A549 (cell line): ENCODE measurements around the gene DUSP19. TPM values are rescaled to one million over a fixed set of nuclear protein-coding genes. Genes with fewer than 3 reads are reported as not detected.

ENCODE experiments used
- ATAC-seq, 2 experiments: fragments of 200-7000 bp in 1 of 2; fragments of >200 bp in 1 of 2; cut with Nextera tagmentation in 1 of 2; cut with Tn5 transposase in 1 of 2; 3 replicates each; pipeline versions ENCODE4 v1.8.0 to v1.9.1; 2018 to 2020; ENCODE audit warnings: mild to moderate bottlenecking in 1 of 2, moderate library complexity in 1 of 2
- CTCF ChIA-PET: fragments of 300-600 bp; sonication (Branson Sonifier 250); formaldehyde crosslinking; extraction: SDS; loops from one replicate; lab custom pipeline; 2021; ENCODE audit warnings: antibody characterized with exemption, inconsistent platforms; lab: Yijun Ruan, JAX
- POLR2A ChIA-PET: fragments of 350-600 bp; formaldehyde crosslinking; extraction: SDS; loops from one replicate; lab custom pipeline; 2021; ENCODE audit warnings: antibody characterized with exemption, inconsistent platforms; lab: Yijun Ruan, JAX
- DNase-seq, 2 experiments: peaks; one replicate each; pipeline versions ENCODE4 v3.0.0 to v3.0.0-alpha.2; 2011 to 2016; ENCODE audit warnings: low read depth in 1 of 2, low spot score in 1 of 2
- FAIRE-seq: peaks from 2 replicates; lab custom pipeline; 2011; peaks lifted over from hg19 to GRCh38; lab: Jason Lieb, UNC
- H3K27ac ChIP-seq, 2 experiments: fragments of >200 bp; sonication (Bioruptor Twin); formaldehyde crosslinking; 3 replicates each; pipeline ENCODE4 v1.5.1; 2016 to 2017
- H3K4me1 ChIP-seq: fragments of >200 bp; sonication (Bioruptor Twin); formaldehyde crosslinking; 3 replicates; pipeline ENCODE4 v1.6.1; 2016
- H3K4me2 ChIP-seq: fragments of >200 bp; sonication (Bioruptor Twin); formaldehyde crosslinking; 3 replicates; pipeline ENCODE4 v1.6.1; 2016
- H3K4me3 ChIP-seq: fragments of >200 bp; sonication (Bioruptor Twin); formaldehyde crosslinking; 3 replicates; pipeline ENCODE4 v1.5.1; 2016
- H3K9me3 ChIP-seq: fragments of >200 bp; sonication (Bioruptor Twin); formaldehyde crosslinking; 3 replicates; pipeline ENCODE4 v1.6.1; 2016
- EHMT2 ChIP-seq: fragments of 200-600 bp; sonication (generic); IDR thresholded peaks from 2 replicates; pipeline ENCODE4 v1.6.1; 2016; ENCODE audit warnings: antibody characterized with exemption, low read depth, mild to moderate bottlenecking, moderate library complexity
- EP300 ChIP-seq, 2 experiments: fragments of >200 bp; sonication (Bioruptor Twin); formaldehyde crosslinking; IDR thresholded peaks; 2 replicates in 1 of 2; 3 replicates in 1 of 2; pipeline ENCODE4 v1.6.1; 2016 to 2017
- FOSB ChIP-seq: fragments of 250-450 bp; sonication (Bioruptor Pico); IDR thresholded peaks from 2 replicates; pipeline ENCODE4 v1.5.0; 2020; ENCODE audit warnings: mild to moderate bottlenecking, moderate library complexity
- FOSL2 ChIP-seq, 2 experiments: fragments of 450-650 bp in 1 of 2; fragments of >200 bp in 1 of 2; sonication (Bioruptor Twin) in 1 of 2; formaldehyde crosslinking; IDR thresholded peaks; 2 replicates each; pipeline versions ENCODE4 v1.5.0 to v1.6.1; 2016 to 2020; ENCODE audit warnings: mild to moderate bottlenecking in 1 of 2, moderate library complexity in 1 of 2
- FOXS1 ChIP-seq: fragments of 250-450 bp; sonication (Bioruptor Pico); IDR thresholded peaks from 2 replicates; pipeline ENCODE4 v1.5.0; 2020; ENCODE audit warnings: mild to moderate bottlenecking, moderate library complexity
- GATA3 ChIP-seq: IDR thresholded peaks from 2 replicates; pipeline ENCODE4 v1.6.1; 2012; ENCODE audit warnings: borderline replicate concordance
- HDAC2 ChIP-seq: fragments of 200-600 bp; sonication (generic); IDR thresholded peaks from 2 replicates; pipeline ENCODE4 v1.6.1; 2016
- HOXB5 ChIP-seq: fragments of 250-450 bp; sonication (Bioruptor Pico); IDR thresholded peaks from 2 replicates; pipeline ENCODE4 v1.5.0; 2020; ENCODE audit warnings: mild to moderate bottlenecking, moderate library complexity
- JUN ChIP-seq, 2 experiments: fragments of >200 bp; sonication (Bioruptor Twin); formaldehyde crosslinking; IDR thresholded peaks; 2 replicates in 1 of 2; 3 replicates in 1 of 2; pipeline ENCODE4 v1.6.1; 2016 to 2017
- JUNB ChIP-seq: fragments of >200 bp; sonication (Bioruptor Twin); formaldehyde crosslinking; IDR thresholded peaks from 2 replicates; pipeline ENCODE4 v1.6.1; 2016
- KDM1A ChIP-seq: fragments of 200-600 bp; sonication (generic); IDR thresholded peaks from 2 replicates; pipeline ENCODE4 v1.6.1; 2016; ENCODE audit warnings: low read depth, mild to moderate bottlenecking
- KDM5A ChIP-seq: fragments of 200-600 bp; sonication (generic); IDR thresholded peaks from 2 replicates; pipeline ENCODE4 v1.6.1; 2016; ENCODE audit warnings: antibody characterized with exemption, mild to moderate bottlenecking
- MAFK ChIP-seq: fragments of 450-650 bp; IDR thresholded peaks from 2 replicates; pipeline ENCODE4 v1.6.1; 2014; ENCODE audit not compliant: partially characterized antibody
- MAZ ChIP-seq: fragments of 150-350 bp; IDR thresholded peaks from 2 replicates; pipeline ENCODE4 v1.6.1; 2014; ENCODE audit warnings: antibody characterized with exemption, low read depth, low read length, borderline replicate concordance
- MYC ChIP-seq: IDR thresholded peaks from 2 replicates; pipeline ENCODE4 v1.6.1; 2012; ENCODE audit warnings: mild to moderate bottlenecking, inconsistent platforms, low read length, improper control_type of control experiment, borderline replicate concordance
- NFE2L2 ChIP-seq: fragments of 150-350 bp; conservative IDR thresholded peaks from 2 replicates; pipeline ENCODE4 v1.6.1; 2014; ENCODE audit warnings: low read length
- NPAS2 ChIP-seq: fragments of 250-450 bp; sonication (Bioruptor Pico); IDR thresholded peaks from 2 replicates; pipeline ENCODE4 v1.8.0; 2022; ENCODE audit warnings: mild to moderate bottlenecking, moderate library complexity, borderline replicate concordance
- RFX5 ChIP-seq: fragments of 450-650 bp; IDR thresholded peaks from 2 replicates; pipeline ENCODE4 v1.7.1; 2014; ENCODE audit warnings: antibody characterized with exemption, mild to moderate bottlenecking, moderate library complexity
- SREBF2 ChIP-seq: fragments of 450-650 bp; IDR thresholded peaks from 2 replicates; pipeline ENCODE4 v1.6.1; 2014; ENCODE audit warnings: mild to moderate bottlenecking, moderate library complexity
- TP53 ChIP-seq: fragments of 250-450 bp; sonication (Bioruptor Pico); IDR thresholded peaks from 2 replicates; pipeline ENCODE4 v1.5.0; 2021; ENCODE audit warnings: mild to moderate bottlenecking, moderate library complexity
- ZSCAN20 ChIP-seq: fragments of 250-450 bp; sonication (Bioruptor Pico); IDR thresholded peaks from 2 replicates; pipeline ENCODE4 v1.8.0; 2022; ENCODE audit warnings: mild to moderate bottlenecking, moderate library complexity
- WGBS: methylation state at CpG from one replicate; pipeline ENCODE4 v1.1.6; 2017; ENCODE audit errors: missing lambda C conversion rate; 5-methylcytosine and 5-hydroxymethylcytosine counted together
- polyA plus RNA-seq, 4 experiments: library from polyadenylated mRNA; depleted of rRNA in 3 of 4; stranded (reverse); fragments of >200 nt; fragmentation: RNase III in 1 of 4; extraction: RNeasy Plus Mini Kit Qiagen cat#74134 plus additional on column Dnase treatment in 1 of 4; gene quantifications; 2 replicates in 3 of 4; 3 replicates in 1 of 4; pipeline ENCODE4 v1.2.3, GENCODE V29; 2011 to 2017
- TF ChIP-seq, protein P1 (sequence below): IDR thresholded peaks from 2 replicates; pipeline ENCODE4 v1.6.1; 2012
- TF ChIP-seq, protein P2 (sequence below): fragments of 450-650 bp; IDR thresholded peaks from 2 replicates; pipeline ENCODE4 v1.6.1; 2014; ENCODE audit warnings: antibody characterized with exemption
- TF ChIP-seq, protein P3 (sequence below): IDR thresholded peaks from 2 replicates; pipeline ENCODE4 v1.6.1; 2012; ENCODE audit warnings: low read depth, borderline replicate concordance
- TF ChIP-seq, protein P4 (sequence below): fragments of >200 bp; sonication (Bioruptor Twin); formaldehyde crosslinking; IDR thresholded peaks from 3 replicates; pipeline ENCODE4 v1.5.1; 2016

DUSP19 gene
- polyA plus RNA-seq, 2 of the 4 experiments (the other 2 are of a cell fraction), result 1.2 to 4.4 TPM

DNA sequence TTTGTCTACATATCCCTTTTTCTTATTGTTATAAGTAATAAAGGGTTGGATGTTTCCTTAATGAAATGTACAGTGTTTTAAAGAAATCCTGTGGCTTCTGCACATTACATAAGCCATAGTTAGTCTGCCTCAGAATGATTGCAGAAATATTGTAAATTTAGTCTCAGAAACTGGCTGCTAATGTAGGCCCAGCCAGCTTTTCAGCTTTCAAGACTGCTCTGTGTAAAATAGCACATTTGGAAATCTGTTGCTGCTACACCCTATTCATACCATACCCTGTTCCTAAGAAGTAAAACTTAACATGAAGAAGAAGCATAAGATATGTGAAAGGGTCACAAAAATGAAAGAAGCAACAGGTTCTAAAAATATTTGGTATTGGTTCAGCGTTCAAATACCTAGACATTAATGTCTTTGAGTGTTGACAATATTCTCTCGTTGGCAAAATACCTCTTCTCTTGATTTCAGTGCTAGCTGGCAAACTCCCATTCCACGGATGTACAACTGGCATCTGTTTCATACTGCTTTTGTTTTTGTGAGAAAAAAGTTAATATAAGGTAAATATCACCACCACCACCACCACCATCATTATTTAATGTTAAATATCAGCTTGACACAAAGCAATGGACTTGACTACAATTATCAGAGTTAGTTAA lies 21.1 kb upstream of the DUSP19 start:
- POLR2A ChIA-PET, result no interaction called here
- H3K4me2 ChIP-seq, result peak overlapping the region; percentile 20; the same call in 2 of the 3 replicates
- CTCF ChIA-PET, result interaction anchor here (1.3 to 1.7 kb wide), 2 partner anchors 15 to 21 kb away, joined by 3 to 5 read pairs; partner anchors contain the start of gene DUSP19
- no peak for FAIRE-seq
- ATAC-seq, result no peak
- H3K4me3 ChIP-seq, result no peak overlapping the region
- H3K27ac ChIP-seq, result peak overlapping the region; percentile 18 to 49; a peak in 3 of 6 replicates
- peaks cover 34% of the 10 kb centered on the region for H3K4me1 ChIP-seq
- 73% methylated on average over 3 of the region's 3 CpGs for WGBS
- no peak for DNase-seq
- no peak for TF ChIP-seq KDM1A
- TF ChIP-seq ZSCAN20, result no peak
- TF ChIP-seq SREBF2, result no peak
- no peak for TF ChIP-seq FOSB (CRISPR knock-in tag)
- TF ChIP-seq, protein P1, sequence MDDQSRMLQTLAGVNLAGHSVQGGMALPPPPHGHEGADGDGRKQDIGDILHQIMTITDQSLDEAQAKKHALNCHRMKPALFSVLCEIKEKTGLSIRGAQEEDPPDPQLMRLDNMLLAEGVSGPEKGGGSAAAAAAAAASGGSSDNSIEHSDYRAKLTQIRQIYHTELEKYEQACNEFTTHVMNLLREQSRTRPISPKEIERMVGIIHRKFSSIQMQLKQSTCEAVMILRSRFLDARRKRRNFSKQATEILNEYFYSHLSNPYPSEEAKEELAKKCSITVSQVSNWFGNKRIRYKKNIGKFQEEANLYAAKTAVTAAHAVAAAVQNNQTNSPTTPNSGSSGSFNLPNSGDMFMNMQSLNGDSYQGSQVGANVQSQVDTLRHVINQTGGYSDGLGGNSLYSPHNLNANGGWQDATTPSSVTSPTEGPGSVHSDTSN, result no peak
- no peak for TF ChIP-seq FOXS1 (CRISPR knock-in tag)
- no peaks in the 10 kb centered on the region for H3K9me3 ChIP-seq

DNA sequence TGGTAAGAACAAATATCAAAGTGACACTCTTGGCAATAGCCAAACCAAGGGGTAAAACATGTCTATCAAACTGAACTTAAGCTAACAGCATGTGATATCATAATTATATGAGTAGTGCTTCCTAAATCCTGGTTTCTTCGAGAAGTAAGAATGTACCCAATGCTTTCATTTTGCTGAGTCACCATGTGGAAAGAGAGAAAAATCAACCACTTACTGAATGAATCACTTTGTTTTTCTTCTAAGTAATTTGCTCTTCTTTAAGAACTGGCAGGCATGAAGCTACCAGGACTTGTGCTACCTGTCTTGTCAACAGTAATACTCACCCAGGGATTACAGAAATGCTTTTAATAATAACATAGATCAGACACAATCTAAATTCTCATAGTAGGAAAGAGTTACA lies 19.0 kb upstream of the DUSP19 start:
- ChIA-PET POLR2A (no interaction called here), CTCF (interaction anchor here (0.6 to 1.0 kb wide), 2 partner anchors 13 to 16 kb away, joined by 4 read pairs; no protein-coding TSS in a partner anchor)
- no peak for TF ChIP-seq EP300 (IDR thresholded peaks at IDR 0.05)
- TF ChIP-seq MYC, result no peak
- TF ChIP-seq TP53 (CRISPR knock-in tag), result no peak
- TF ChIP-seq NFE2L2, result peak; percentile 98
- TF ChIP-seq, protein P2, sequence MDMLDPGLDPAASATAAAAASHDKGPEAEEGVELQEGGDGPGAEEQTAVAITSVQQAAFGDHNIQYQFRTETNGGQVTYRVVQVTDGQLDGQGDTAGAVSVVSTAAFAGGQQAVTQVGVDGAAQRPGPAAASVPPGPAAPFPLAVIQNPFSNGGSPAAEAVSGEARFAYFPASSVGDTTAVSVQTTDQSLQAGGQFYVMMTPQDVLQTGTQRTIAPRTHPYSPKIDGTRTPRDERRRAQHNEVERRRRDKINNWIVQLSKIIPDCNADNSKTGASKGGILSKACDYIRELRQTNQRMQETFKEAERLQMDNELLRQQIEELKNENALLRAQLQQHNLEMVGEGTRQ, result no peak
- TF ChIP-seq MAZ, result no peak
- TF ChIP-seq JUN (IDR thresholded peaks at IDR 0.05), result no peak
- TF ChIP-seq SREBF2, result no peak
- peak; percentile 29; the same call in 1 of the 2 replicates for TF ChIP-seq FOSL2 (IDR thresholded peaks at IDR 0.05)
- peak; percentile 76 for TF ChIP-seq FOSL2 (CRISPR knock-in tag; IDR thresholded peaks at IDR 0.05)
- TF ChIP-seq, protein P3, sequence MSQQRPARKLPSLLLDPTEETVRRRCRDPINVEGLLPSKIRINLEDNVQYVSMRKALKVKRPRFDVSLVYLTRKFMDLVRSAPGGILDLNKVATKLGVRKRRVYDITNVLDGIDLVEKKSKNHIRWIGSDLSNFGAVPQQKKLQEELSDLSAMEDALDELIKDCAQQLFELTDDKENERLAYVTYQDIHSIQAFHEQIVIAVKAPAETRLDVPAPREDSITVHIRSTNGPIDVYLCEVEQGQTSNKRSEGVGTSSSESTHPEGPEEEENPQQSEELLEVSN, result no peak
- peak; percentile 99 for TF ChIP-seq MAFK
- no peak for TF ChIP-seq EHMT2
- no peak for TF ChIP-seq GATA3
- TF ChIP-seq JUNB, result peak; percentile 39; the same call in 1 of the 2 replicates
- TF ChIP-seq HDAC2, result no peak
- TF ChIP-seq NPAS2 (CRISPR knock-in tag), result no peak
- no peak for TF ChIP-seq RFX5
- TF ChIP-seq, protein P4, sequence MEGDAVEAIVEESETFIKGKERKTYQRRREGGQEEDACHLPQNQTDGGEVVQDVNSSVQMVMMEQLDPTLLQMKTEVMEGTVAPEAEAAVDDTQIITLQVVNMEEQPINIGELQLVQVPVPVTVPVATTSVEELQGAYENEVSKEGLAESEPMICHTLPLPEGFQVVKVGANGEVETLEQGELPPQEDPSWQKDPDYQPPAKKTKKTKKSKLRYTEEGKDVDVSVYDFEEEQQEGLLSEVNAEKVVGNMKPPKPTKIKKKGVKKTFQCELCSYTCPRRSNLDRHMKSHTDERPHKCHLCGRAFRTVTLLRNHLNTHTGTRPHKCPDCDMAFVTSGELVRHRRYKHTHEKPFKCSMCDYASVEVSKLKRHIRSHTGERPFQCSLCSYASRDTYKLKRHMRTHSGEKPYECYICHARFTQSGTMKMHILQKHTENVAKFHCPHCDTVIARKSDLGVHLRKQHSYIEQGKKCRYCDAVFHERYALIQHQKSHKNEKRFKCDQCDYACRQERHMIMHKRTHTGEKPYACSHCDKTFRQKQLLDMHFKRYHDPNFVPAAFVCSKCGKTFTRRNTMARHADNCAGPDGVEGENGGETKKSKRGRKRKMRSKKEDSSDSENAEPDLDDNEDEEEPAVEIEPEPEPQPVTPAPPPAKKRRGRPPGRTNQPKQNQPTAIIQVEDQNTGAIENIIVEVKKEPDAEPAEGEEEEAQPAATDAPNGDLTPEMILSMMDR, result no peak
- TF ChIP-seq HOXB5, result 0 out of 2 replicates have a peak, but pooled peaks have one; percentile 30
- TF ChIP-seq KDM5A, result no peak
- 0% methylated on average over 1 of the region's 1 CpG for WGBS
- no peaks in the 10 kb centered on the region for H3K9me3 ChIP-seq
- H3K4me1 ChIP-seq, result peaks cover 40% of the 10 kb centered on the region
- no peak overlapping the region for H3K4me3 ChIP-seq
- peak overlapping the region; percentile 40 for H3K4me2 ChIP-seq
- DNase-seq (peak; percentile 53 to 72), FAIRE-seq (peak; percentile 46), ATAC-seq (peak; percentile 68 to 73)
- H3K27ac ChIP-seq, result peak overlapping the region; percentile 61 to 78
